Measurements from ENCODE around the gene EPAS1. TPM values are rescaled to one million over a fixed set of nuclear protein-coding genes. Genes with fewer than 3 reads are reported as not detected.

EPAS1 gene
- total and polyA plus RNA-seq, 12 donors, result 25.2 to 307 (median 175) TPM

- no peaks in the 10 kb centered on the region for H3K27me3 ChIP-seq
- no peak for TF ChIP-seq POLR2A (IDR thresholded peaks at IDR 0.05)
- no peak for TF ChIP-seq CTCF (IDR thresholded peaks at IDR 0.05)
- H3K36me3 ChIP-seq (replicated peaks in 1 of 2), result no peaks in the 10 kb centered on the region
- peak in 5 of 7 donors; percentile 15 to 71 (median 33) for DNase-seq
- no peak overlapping the region for H3K4me3 ChIP-seq
- H3K9me3 ChIP-seq (replicated peaks in 1 of 3), result no peaks in the 10 kb centered on the region
- intact Hi-C loops (cut with DNase I), result no loop called here
- H3K4me1 ChIP-seq (replicated peaks in 1 of 2), result peaks cover 0 to 7% of the 10 kb centered on the region in 2 donors
- 54 to 65% (median 61%) methylated on average over 4 to 5 of the region's 5 CpGs for WGBS, 4 donors
- H3K27ac ChIP-seq, result peak overlapping the region in 1 of 5 donors; percentile 13
These were observed 44.1 kb upstream of the EPAS1 start for GRCh38 chr2:46252891-46253659.

- H3K4me3 ChIP-seq, result no peak overlapping the region
- DNase-seq, result no peak
- 61 to 75% (median 70%) methylated on average over 3 to 4 of the region's 4 CpGs for WGBS, 4 donors
These were observed 42.7 kb upstream of the EPAS1 start for GRCh38 chr2:46254474-46254873.

GRCh38 chr2:46256563-46257142, 40.6 kb upstream of the EPAS1 start:
- peaks cover 3 to 13% of the 10 kb centered on the region in 2 donors for H3K4me1 ChIP-seq (replicated peaks in 1 of 2)
- no peak overlapping the region for H3K4me3 ChIP-seq
- no peaks in the 10 kb centered on the region for H3K27me3 ChIP-seq
- 59 to 70% (median 60%) methylated on average over 5 of the region's 5 CpGs for WGBS, 4 donors
- intact Hi-C loops (cut with DNase I), result no loop called here
- TF ChIP-seq POLR2A (IDR thresholded peaks at IDR 0.05), result no peak
- no peak for TF ChIP-seq CTCF (IDR thresholded peaks at IDR 0.05)
- no peaks in the 10 kb centered on the region for H3K36me3 ChIP-seq (replicated peaks in 1 of 2)
- no peak for DNase-seq
- H3K27ac ChIP-seq, result peak overlapping the region in 1 of 5 donors; percentile 29
- no peaks in the 10 kb centered on the region for H3K9me3 ChIP-seq (replicated peaks in 1 of 3)

More at GRCh38 chr2:46254474-46254873, 42.7 kb upstream of the EPAS1 start:
- Histone ChIP-seq H3K9me3 (replicated peaks in 1 of 3) (no peaks in the 10 kb centered on the region), H3K36me3 (replicated peaks in 1 of 2) (no peaks in the 10 kb centered on the region), H3K27me3 (no peaks in the 10 kb centered on the region), H3K4me1 (replicated peaks in 1 of 2) (peaks cover 0 to 13% of the 10 kb centered on the region in 2 donors), H3K27ac (no peak overlapping the region)
- intact Hi-C loops (cut with DNase I), result no loop called here
- no peak for TF ChIP-seq CTCF (IDR thresholded peaks at IDR 0.05)
- no peak for TF ChIP-seq POLR2A (IDR thresholded peaks at IDR 0.05)

GRCh38 chr2:46257476-46257875, 39.7 kb upstream of the EPAS1 start:
- Histone ChIP-seq H3K27me3 (no peaks in the 10 kb centered on the region), H3K9me3 (replicated peaks in 1 of 3) (no peaks in the 10 kb centered on the region), H3K4me1 (replicated peaks in 1 of 2) (peaks cover 3 to 10% of the 10 kb centered on the region in 2 donors), H3K36me3 (replicated peaks in 1 of 2) (no peaks in the 10 kb centered on the region), H3K27ac (peak overlapping the region in 1 of 5 donors; percentile 29), H3K4me3 (no peak overlapping the region)
- WGBS, 4 donors, result 36 to 76% (median 50%) methylated on average over 4 of the region's 4 CpGs
- intact Hi-C loops (cut with DNase I), result no loop called here
- TF ChIP-seq CTCF (IDR thresholded peaks at IDR 0.05) (no peak), POLR2A (IDR thresholded peaks at IDR 0.05) (no peak)
- DNase-seq, result no peak

All from adrenal gland (tissue), 12 donors.